Stimulated activated CD4-positive, alpha-beta T cell treated with anti-CD3 and anti-CD28 coated beads, Interleukin-2, amount 100 ng/mL, for 48 hours (primary cell): Measurements from ENCODE around the gene GSG1L.
"Not testable (repeated sequence)": the region's sequence is repeated elsewhere in the genome, so short reads cannot be mapped to it uniquely, and the experiment has no call there.

Source experiments
- DNase-seq, 2 donors: peaks; one replicate each; pipeline ENCODE4 v3.0.0-alpha.2; 2020

GSG1L gene

GRCh38 chr16:27746076-27746855 lies 317.2 kb downstream of the GSG1L start:
- DNase-seq: no peak

DNA sequence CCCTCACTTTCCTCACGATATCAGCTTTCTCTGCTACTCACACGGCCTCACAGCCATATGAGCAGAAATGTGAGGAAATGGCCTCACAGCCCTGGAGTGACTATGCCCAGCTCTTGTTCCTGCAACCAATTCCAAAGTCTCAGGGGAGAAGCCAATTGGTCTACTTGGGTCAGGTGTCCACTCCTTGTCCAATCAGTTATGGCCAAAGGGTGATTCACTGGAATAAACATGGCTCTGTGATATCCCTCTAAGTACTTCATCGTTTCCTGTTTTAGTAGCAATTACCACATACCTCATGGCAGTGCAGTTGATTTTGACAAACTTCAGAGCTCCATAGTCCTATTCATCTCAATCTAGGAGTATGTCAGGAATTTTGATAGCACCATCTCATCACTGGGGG lies 318.2 kb downstream of the GSG1L start:
- no peak for DNase-seq

DNA sequence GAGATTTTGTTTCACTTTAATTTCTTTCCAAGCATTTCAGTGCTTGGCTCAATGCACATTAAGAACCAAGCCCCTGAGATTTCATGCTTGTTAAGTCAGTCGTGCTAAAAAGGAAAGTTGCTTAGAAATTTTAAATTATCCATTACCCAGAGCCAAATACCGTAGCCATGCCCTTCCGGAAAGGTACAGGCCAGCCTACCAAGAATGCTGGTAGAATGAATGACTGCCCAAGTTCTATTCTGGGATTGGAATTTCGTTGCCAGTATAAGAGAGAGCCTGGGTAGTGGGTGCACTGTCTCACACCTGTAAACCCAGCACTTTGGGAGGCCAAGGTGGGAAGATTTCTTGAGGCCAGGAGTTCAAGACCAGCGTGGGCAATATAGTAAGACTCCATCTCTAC lies 319.6 kb downstream of the GSG1L start:
- DNase-seq: no peak

DNA sequence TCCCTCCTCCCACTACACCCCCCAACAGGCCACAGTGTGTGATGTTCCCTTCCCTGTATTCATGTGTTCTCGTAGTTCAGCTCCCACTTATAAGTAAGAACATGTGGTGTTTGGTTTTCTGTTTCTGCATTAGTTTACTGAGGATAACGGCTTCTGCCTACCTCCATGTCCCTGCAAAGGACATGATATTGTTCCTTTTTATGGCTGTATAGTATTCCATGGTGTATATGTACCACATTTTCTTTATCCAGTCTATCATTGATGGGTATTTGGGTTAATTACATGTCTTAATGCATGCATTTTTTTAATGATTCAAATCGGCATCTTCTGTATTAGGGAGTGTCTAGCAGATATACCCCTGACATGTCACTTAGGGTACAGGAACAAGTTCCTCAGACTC lies 320.5 kb downstream of the GSG1L start:
- DNase-seq: not testable (repeated sequence)

- DNase-seq: no peak
Measured at GRCh38 chr16:27742333-27742732, 321.2 kb downstream of the GSG1L start.

GRCh38 chr16:27740496-27741201 lies 322.9 kb downstream of the GSG1L start:
- DNase-seq: no peak

DNA sequence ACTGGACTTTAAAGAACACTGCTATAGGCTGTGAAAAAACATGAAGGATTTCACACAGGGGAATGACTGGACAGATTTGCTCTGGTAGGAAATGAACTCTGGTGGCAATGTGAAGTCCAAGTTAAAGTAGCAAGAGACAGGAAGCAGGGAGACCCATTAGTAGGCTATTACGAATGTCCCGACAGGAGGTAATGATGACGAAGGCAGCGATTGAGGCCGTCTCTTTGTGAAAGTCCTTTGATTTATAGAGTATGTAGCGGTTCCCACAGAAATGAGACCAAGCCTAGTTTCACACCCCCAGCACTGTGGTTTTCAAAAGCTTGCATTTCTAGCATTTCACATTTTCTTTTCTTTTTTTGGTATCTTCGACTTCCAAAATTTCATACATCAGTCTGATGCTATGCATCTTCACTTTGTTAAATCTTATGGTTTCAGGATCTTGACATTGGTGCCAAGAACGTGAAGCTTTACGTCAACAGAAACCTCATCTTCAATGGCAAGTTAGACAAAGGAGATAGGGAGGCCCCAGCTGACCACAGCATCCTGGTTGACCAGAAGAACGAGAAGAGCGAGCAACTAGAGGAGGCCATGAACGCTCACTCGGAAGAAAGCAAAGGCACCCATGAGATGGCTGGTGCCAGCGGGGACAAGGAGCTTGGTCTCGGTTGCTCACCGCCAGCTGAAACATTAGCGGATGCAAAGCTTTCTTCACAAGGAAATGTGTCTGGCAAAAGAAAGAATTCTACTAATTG lies 323.7 kb downstream of the GSG1L start:
- no peak for DNase-seq

DNA sequence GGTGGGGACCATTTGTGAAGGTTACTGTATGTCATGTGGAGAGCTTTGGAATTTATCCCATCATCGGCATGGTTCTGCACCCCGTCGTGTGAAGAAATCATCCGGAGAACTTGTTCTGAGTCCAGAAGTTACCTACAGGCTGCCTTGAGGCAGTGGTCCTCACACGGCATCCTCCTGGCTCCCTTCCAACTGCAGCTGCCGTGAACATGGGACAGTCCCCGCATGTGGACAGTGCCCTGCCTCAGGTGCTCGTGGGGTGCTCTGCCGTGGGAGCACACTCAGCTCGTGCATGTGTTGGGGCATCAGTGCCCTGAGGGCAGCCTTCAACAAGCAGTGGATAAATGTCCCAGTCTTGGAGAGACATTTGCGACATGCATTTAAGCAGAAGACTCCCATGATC lies 324.9 kb downstream of the GSG1L start:
- no peak for DNase-seq
